ENCODE data around the gene HPCA. TPM values are rescaled to one million over a fixed set of nuclear protein-coding genes. Genes with fewer than 3 reads are reported as not detected.

Gene HPCA
- total and polyA plus RNA-seq, 10 donors = 0.29 to 0.33 (median 0.32) TPM; not detected in 7

DNA sequence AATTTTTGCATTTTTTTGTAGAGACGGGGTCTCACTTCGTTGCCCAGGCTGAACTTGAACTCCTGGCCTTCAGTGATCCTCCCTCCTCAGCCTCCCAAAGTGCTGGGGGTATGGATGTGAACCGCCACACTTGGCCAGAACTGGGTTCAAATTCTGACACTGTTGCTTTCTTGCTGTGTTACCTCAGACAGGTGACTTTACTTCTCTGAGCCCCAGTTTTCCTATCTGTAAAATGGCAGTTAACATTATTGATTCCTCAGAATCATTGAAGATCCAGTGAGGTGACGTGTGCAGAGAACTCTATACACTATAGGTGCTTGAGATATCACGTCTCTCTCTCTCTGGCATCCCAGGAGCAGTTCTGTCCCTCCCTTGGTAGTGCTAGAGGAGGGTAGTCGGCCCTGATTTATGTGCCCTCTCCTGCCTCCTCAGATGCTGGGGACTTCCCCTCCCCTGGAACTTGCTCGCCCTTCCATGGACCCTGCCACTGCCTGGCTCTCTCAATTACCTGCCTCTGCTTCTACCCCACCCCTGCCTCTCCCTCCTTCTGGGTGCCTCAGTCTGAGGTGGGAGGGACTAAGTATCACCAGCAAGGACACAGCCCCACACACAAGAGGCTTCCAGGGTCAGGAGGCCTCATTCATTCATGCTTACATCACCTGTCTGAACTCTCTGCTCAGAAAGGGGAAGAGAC lies 2.8 kb upstream of the HPCA start:
- TF ChIP-seq POLR2A (IDR thresholded peaks at IDR 0.05) (no peak), POLR2AphosphoS5 (IDR thresholded peaks at IDR 0.05) (no peak)
- TF ChIP-seq, protein P1, sequence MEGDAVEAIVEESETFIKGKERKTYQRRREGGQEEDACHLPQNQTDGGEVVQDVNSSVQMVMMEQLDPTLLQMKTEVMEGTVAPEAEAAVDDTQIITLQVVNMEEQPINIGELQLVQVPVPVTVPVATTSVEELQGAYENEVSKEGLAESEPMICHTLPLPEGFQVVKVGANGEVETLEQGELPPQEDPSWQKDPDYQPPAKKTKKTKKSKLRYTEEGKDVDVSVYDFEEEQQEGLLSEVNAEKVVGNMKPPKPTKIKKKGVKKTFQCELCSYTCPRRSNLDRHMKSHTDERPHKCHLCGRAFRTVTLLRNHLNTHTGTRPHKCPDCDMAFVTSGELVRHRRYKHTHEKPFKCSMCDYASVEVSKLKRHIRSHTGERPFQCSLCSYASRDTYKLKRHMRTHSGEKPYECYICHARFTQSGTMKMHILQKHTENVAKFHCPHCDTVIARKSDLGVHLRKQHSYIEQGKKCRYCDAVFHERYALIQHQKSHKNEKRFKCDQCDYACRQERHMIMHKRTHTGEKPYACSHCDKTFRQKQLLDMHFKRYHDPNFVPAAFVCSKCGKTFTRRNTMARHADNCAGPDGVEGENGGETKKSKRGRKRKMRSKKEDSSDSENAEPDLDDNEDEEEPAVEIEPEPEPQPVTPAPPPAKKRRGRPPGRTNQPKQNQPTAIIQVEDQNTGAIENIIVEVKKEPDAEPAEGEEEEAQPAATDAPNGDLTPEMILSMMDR (IDR thresholded peaks at IDR 0.05 in 8 of 11, conservative IDR thresholded peaks at IDR 0.05 in 3 of 11) = no peak
- WGBS, 5 donors = 64 to 76% (median 73%) methylated on average over 7 of the region's 7 CpGs

DNA sequence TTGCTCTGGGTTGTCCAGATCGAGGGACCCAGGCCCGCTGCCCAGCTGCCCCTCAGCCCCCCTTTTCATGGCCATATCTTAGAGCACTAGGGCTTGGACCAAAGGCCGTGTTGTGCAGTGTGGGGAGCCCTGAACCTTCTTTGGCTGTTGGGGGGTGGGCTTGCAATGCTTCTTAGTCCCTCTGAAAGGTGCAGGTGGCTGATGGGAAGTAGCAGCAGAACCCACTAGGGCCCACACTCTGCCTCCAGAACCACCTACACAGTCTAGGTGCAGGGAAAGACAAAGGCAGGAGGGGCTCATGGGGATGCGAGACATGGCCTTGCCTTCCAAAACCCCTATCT lies 2.3 kb upstream of the HPCA start:
- H3K9me3 ChIP-seq = no peaks in the 10 kb centered on the region
- TF ChIP-seq POLR2AphosphoS5 (IDR thresholded peaks at IDR 0.05) (no peak), POLR2A (IDR thresholded peaks at IDR 0.05) (no peak)
- TF ChIP-seq, protein P1 (IDR thresholded peaks at IDR 0.05 in 8 of 11, conservative IDR thresholded peaks at IDR 0.05 in 3 of 11) = no peak
- no peaks in the 10 kb centered on the region for H3K36me3 ChIP-seq
- intact Hi-C loops (cut with DNase I; ENCODE audit: low total_unique reads) = no loop called here
- DNase-seq = no peak
- peaks cover 0 to 16% (median 9%) of the 10 kb centered on the region in 6 donors for H3K4me1 ChIP-seq
- H3K4me3 ChIP-seq = no peak overlapping the region
- WGBS, 5 donors = 54 to 78% (median 58%) methylated on average over 2 to 4 of the region's 4 CpGs
- no peak overlapping the region for H3K27ac ChIP-seq
- H3K27me3 ChIP-seq (replicated peaks in 1 of 7) = peaks cover 0 to 79% (median 40%) of the 10 kb centered on the region in 7 donors

More for the DNA sequence above, 2.8 kb upstream of the HPCA start:
- Histone ChIP-seq H3K9me3 (no peaks in the 10 kb centered on the region), H3K36me3 (no peaks in the 10 kb centered on the region), H3K4me3 (no peak overlapping the region), H3K4me1 (peaks cover 0 to 16% (median 9%) of the 10 kb centered on the region in 6 donors), H3K27me3 (replicated peaks in 1 of 7) (peaks cover 0 to 79% (median 40%) of the 10 kb centered on the region in 7 donors), H3K27ac (no peak overlapping the region)
- DNase-seq = no peak
- intact Hi-C loops (cut with DNase I; ENCODE audit: low total_unique reads) = no loop called here

DNA sequence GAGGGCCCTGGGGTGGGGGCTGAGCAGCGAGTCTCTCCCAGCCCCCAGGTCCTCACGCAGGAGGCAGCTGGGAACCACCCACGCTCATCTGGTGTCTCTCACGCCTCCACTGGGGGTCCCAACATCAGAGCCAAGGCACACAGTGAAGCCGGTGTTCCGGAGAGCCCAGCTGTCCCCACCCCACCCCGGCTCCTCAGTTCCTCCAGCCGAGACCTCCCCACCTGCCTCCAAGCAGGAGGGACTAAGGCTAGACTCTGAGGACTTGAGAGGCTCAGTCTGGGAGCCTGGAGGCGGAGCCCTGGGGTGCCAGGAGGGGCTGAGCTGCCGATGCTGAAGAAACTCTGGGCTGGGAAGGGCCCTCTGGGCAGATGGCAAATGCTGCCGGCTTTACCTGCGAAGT lies 1.6 kb upstream of the HPCA start:
- peaks cover 0 to 16% (median 9%) of the 10 kb centered on the region in 6 donors for H3K4me1 ChIP-seq
- 34 to 48% (median 37%) methylated on average over 5 to 12 of the region's 12 CpGs for WGBS, 5 donors
- H3K36me3 ChIP-seq = no peaks in the 10 kb centered on the region
- TF ChIP-seq, protein P1 (IDR thresholded peaks at IDR 0.05 in 8 of 11, conservative IDR thresholded peaks at IDR 0.05 in 3 of 11) = no peak
- TF ChIP-seq POLR2AphosphoS5 (IDR thresholded peaks at IDR 0.05) (no peak), POLR2A (IDR thresholded peaks at IDR 0.05) (no peak)
- intact Hi-C loops (cut with DNase I; ENCODE audit: low total_unique reads) = no loop called here
- H3K9me3 ChIP-seq = no peaks in the 10 kb centered on the region
- no peak overlapping the region for H3K27ac ChIP-seq
- no peak overlapping the region for H3K4me3 ChIP-seq
- DNase-seq = no peak
- peaks cover 0 to 79% (median 40%) of the 10 kb centered on the region in 7 donors for H3K27me3 ChIP-seq (replicated peaks in 1 of 7)

DNA sequence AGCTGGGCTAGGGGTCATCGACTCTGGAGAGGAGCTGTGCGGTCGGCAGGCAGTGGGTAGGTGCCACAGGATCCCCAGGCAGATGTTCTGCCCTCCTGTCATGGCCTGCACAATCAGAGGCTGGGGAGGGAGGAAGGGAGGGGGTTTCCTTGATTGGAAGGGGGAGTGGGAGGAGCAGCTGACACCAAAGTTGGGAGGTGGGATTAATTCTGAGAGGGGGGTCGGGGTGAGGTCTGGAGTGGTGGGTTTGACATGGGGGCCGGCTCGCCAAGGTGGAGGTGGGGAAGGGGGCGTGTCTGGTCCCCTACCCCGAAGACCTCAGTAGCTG lies 651 bp upstream of the HPCA start:
- TF ChIP-seq POLR2A (IDR thresholded peaks at IDR 0.05) = no peak
- TF ChIP-seq, protein P1 (IDR thresholded peaks at IDR 0.05 in 8 of 11, conservative IDR thresholded peaks at IDR 0.05 in 3 of 11) = no peak
- no peak for TF ChIP-seq POLR2AphosphoS5 (IDR thresholded peaks at IDR 0.05)
- H3K9me3 ChIP-seq = no peaks in the 10 kb centered on the region
- H3K27me3 ChIP-seq (replicated peaks in 1 of 7) = peaks cover 0 to 88% (median 40%) of the 10 kb centered on the region in 7 donors
- DNase-seq = no peak
- H3K4me1 ChIP-seq = peaks cover 0 to 16% (median 9%) of the 10 kb centered on the region in 6 donors
- H3K27ac ChIP-seq = no peak overlapping the region
- 14 to 30% (median 16%) methylated on average over 8 of the region's 8 CpGs for WGBS, 5 donors
- H3K4me3 ChIP-seq = peak overlapping the region in 1 of 8 donors; percentile 5
- intact Hi-C loops (cut with DNase I; ENCODE audit: low total_unique reads) = no loop called here
- H3K36me3 ChIP-seq = no peaks in the 10 kb centered on the region
